Femur (tissue), 1 donor: Measurements from ENCODE around the gene MOK.
A peak's percentile ranks its signal among the peaks of the same experiment; 100 is the strongest.
"Not testable (repeated sequence)": the region's sequence is repeated elsewhere in the genome, so short reads cannot be mapped to it uniquely, and the experiment has no call there.

Experiments used
- DNase-seq: peaks from one replicate; pipeline ENCODE4 v3.0.0-alpha.2; 2017

Gene MOK

GRCh38 chr14:102320671-102321455 lies 15.9 kb upstream of the MOK start:
- DNase-seq = no peak

GRCh38 chr14:102320033-102320660 lies 15.2 kb upstream of the MOK start:
- DNase-seq = peak; percentile 68

GRCh38 chr14:102319351-102320032 lies 14.5 kb upstream of the MOK start, which contains the start of gene ZNF839:
Gene ZNF839 (plus strand): TSS chr14:102319746. CDS start chr14:102319766, 20 bp downstream.
- DNase-seq = peak; percentile 96

GRCh38 chr14:102318781-102319276 lies 13.9 kb upstream of the MOK start:
- DNase-seq = no peak

GRCh38 chr14:102317564-102318248 lies 12.7 kb upstream of the MOK start:
- DNase-seq = peak; percentile 46

- peak; percentile 97 for DNase-seq
Measured at GRCh38 chr14:102316743-102317563, 12.0 kb upstream of the MOK start.

GRCh38 chr14:102316338-102316742 lies 11.4 kb upstream of the MOK start:
- peak; percentile 85 for DNase-seq

- no peak for DNase-seq
Measured at GRCh38 chr14:102315121-102315520, 10.2 kb upstream of the MOK start.

- peak; percentile 91 for DNase-seq
Measured at GRCh38 chr14:102314242-102315011, 9.5 kb upstream of the MOK start.

GRCh38 chr14:102303664-102304063 lies 1.3 kb downstream of the MOK start:
- DNase-seq = no peak

GRCh38 chr14:102298303-102299070 lies 6.5 kb downstream of the MOK start:
- DNase-seq = not testable (repeated sequence)

GRCh38 chr14:102297436-102298170 lies 7.4 kb downstream of the MOK start:
- no peak for DNase-seq

GRCh38 chr14:102295270-102295669 lies 9.7 kb downstream of the MOK start:
- no peak for DNase-seq

GRCh38 chr14:102293781-102294180 lies 11.2 kb downstream of the MOK start:
- no peak for DNase-seq

- no peak for DNase-seq
Measured at GRCh38 chr14:102292441-102292840, 12.5 kb downstream of the MOK start.

- no peak for DNase-seq
Measured at GRCh38 chr14:102288139-102288538, 16.8 kb downstream of the MOK start.

- DNase-seq = no peak
Measured at GRCh38 chr14:102285106-102285505, 19.9 kb downstream of the MOK start.

- no peak for DNase-seq
Measured at GRCh38 chr14:102283631-102284129, 21.3 kb downstream of the MOK start.

- no peak for DNase-seq
Measured at GRCh38 chr14:102282751-102283465, 22.1 kb downstream of the MOK start.
